ENCODE results near the gene CASP12.
A peak's percentile ranks its signal among the peaks of the same experiment; 100 is the strongest.

Gene CASP12

DNA sequence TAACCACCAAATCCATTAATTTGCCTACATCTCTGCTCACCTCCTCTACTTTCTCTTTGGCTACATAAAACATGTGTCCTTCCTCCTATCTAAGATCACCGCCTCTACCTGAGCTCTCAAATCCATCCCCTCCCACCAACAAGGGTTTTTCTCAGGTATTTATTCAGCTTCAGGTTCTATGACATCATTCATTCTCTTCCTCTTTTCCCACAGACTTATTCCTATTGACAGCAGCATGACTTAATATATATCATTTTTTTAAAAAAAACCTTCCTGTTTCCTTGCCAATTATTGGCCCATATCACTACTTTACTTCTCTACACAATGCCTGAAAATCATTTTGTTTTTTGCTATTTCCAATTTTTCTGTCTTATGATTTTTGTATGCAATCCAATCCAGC, 4.4 kb downstream of the CASP12 start:
- no peak overlapping the region for H3K4me3 ChIP-seq
- no peak overlapping the region for H3K27ac ChIP-seq

DNA sequence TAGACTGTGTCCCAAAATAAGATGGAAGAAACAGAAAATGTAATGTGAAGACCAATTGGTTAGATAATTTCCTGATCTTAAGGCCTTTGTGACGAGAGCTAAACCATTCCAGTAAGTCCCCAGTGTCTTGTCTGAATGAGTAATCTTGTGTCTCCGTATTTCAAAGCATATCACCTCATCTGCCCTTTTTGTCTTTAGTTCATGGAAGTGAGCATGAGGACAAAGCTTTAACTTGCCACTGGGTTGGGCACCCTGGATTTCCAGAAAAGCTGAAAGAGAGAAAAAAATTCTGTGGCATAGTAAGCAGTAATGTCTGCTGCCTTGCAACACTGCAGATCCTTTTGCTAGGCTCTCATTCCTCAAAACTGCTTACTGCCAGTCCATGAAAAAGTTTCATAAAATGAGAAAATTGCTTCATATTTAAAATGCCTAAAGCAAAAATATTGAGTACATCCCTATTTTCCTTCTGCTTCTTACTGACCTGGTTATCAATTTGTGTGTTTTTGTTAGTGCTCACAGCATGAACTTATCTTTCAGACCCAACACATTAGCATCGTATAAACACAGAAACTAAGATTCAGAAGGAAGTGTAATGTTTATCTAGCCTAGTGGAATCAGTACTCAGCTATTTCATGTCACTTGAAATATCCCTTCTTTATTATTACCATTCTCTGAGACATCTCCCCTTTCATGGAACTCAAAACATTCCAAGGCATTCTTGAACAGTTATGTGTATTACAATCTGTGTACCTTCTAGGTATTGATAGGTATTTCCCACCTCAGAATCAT, 5.3 kb downstream of the CASP12 start:
- Histone ChIP-seq H3K4me3 (no peak overlapping the region), H3K27ac (no peak overlapping the region)

DNA sequence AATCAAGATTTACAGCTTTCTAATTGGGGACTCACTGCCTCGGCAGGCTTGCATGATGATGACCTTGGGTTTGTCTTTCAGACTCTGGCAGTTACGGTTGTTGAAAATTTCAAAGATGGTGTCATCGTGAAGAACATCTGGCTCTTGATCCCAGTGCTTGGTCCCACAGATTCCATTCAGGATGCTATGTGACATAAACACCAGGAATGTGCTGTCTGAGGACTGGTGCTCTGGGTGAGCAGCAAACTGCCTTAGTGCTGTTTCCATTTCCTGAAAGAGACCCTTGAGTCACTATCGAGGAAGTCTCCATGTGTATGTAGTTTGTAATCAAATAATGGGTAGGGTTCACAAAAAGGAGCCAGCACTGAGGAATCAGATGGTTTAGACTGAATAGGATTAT, 7.1 kb downstream of the CASP12 start:
- H3K27ac ChIP-seq: no peak overlapping the region
- H3K4me3 ChIP-seq: no peak overlapping the region

DNA sequence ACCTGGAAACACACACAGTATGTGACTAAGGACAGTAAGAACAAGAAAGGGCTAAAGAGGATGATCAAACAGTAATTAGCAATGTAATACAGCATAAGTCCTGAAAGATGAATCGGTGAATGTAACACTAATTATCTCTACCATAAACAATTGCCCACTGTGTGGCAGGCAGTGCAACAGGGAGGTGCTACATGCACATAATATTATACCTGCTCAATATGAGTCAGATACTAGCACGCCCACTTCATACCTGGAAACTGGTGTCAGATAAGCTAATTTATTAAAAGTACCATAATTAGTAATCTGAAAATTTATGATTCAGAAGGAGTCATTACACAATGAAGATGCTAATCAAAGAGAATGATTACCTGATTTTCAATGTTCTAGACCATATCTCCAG, 14.9 kb downstream of the CASP12 start:
- Histone ChIP-seq H3K4me3 (no peak overlapping the region), H3K27ac (no peak overlapping the region)

DNA sequence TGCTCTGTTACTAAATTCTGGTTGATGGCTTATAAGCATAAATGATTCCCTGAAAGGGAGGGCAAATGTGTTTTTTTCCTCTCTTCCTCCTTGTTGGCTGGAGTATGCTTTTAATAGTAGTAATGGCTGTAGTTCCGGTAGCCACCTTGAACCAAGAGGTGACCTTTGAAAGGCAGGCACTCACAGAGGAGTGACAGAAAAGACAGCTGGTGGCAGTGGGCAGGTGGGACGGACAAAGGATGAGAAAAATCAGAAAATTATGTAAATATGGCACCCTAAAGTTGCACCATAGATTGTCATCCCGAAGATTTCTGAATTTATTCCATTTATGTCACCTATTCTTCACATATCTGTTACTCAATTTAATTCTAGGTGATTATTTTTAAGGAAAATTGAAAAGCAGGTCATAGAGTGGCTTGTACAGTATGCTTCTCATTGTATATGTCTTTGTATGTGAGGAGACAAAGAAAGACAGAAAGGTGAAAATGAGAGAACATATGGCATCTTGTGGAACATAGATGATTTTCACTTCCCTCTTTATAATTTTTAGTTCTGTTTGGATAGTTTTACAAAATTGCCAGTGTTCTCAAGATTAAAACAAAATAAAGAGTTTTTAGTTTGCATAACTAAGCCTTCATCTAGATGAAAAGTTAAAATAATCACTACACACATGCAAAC, 17.0 kb downstream of the CASP12 start:
- no peak overlapping the region for H3K4me3 ChIP-seq
- no peak overlapping the region for H3K27ac ChIP-seq

DNA sequence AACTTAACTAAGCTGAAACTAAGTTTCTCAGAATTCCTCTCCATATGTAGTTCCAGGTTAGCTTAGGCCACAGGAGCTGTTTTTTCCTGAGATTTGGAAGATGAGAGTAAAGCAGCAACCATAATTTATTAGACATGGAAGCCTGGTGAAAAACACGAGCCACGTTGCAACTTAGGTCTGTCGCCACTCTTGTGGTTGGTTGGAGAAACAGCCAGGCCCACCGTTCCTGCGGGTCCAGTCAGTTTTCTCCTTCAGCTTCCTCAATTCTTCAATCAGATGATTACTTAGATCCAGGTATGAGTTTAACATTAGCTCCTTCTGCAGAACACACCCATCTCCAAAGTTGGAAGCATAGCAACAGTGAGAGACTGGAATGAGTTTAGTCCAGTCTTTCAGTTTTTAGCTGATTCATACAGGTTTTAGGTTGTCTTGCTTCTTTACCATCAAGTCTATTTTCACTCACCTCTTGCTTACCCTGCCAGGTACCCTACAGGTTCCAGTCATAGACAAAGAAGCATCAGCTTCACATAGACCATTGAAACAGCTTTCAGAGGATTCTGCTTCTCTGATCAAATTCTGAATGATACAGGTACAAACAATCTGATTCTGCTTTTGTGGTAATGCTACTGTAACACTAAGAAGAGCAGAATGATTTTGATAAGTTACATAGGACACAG, 18.6 kb downstream of the CASP12 start:
- Histone ChIP-seq H3K4me3 (no peak overlapping the region), H3K27ac (no peak overlapping the region)

GRCh38 chr11:104876861-104877431, 21.3 kb downstream of the CASP12 start:
- Histone ChIP-seq H3K4me3 (no peak overlapping the region), H3K27ac (peak overlapping the region in 4 of 21 experiments; percentile 6 to 79 (median 58))

DNA sequence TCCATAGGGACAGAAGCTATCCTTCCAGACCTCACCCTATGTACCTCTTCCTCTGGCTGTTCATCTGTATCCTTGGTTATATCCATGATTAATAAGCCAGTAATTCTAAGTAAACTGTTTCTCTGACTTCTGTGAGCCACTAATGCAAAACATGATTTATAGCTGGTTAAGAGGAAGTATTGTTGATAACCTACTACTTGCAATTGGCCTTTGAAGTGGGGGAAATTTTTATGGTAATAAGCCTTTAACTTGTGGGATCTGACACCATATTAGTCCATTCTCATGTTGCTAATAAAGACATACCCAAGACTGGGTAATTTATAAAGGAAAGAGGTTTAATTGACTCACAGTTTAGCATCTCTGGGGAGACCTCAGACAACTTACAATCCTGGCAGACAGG, 21.9 kb downstream of the CASP12 start:
- H3K4me3 ChIP-seq: no peak overlapping the region
- peak overlapping the region in 5 of 21 experiments; percentile 6 to 79 (median 42) for H3K27ac ChIP-seq

GRCh38 chr11:104873252-104873651, 25.0 kb downstream of the CASP12 start:
- Histone ChIP-seq H3K27ac (no peak overlapping the region), H3K4me3 (no peak overlapping the region)

DNA sequence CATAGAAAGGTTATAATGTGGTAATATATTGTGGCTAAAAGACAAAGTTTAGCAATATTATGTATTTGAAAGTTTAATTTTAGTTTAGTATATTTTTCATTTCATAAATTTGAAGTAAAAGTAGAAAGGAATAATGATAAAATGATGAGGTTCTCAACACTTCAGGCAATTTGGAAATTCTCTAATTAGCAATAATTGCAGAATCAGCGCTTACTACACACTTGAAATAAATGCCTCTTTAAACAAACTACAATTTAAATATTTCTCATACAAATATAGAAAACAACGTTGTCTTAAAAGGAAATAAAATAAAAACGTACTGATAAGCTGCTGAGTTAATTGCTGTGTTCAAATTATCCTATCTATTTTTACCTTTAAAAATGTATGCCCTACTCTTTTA, 25.9 kb downstream of the CASP12 start:
- H3K4me3 ChIP-seq: no peak overlapping the region
- no peak overlapping the region for H3K27ac ChIP-seq

DNA sequence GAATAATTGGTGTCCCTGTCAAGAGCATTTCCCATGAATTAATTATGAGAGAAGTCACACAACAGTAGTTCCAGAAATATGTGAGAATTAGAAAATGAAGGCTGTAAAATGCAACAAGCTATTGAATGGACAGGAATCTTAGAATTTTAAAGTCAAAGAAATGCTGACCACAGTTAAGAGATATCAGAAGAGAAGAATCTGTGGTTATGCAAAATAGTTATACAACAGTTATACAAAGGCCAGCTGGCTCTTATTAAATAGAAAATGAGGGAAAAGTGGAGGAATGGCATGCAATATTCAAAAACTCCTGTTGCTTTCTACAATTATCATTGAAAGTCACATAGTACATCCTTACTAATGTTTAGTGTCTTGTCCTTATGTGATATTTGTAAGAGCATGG, 27.4 kb downstream of the CASP12 start:
- H3K27ac ChIP-seq: no peak overlapping the region

GRCh38 chr11:104866815-104867214, 31.4 kb downstream of the CASP12 start:
- H3K27ac ChIP-seq: no peak overlapping the region

More for the DNA sequence above, 27.4 kb downstream of the CASP12 start:
- H3K4me3 ChIP-seq: no peak overlapping the region

DNA sequence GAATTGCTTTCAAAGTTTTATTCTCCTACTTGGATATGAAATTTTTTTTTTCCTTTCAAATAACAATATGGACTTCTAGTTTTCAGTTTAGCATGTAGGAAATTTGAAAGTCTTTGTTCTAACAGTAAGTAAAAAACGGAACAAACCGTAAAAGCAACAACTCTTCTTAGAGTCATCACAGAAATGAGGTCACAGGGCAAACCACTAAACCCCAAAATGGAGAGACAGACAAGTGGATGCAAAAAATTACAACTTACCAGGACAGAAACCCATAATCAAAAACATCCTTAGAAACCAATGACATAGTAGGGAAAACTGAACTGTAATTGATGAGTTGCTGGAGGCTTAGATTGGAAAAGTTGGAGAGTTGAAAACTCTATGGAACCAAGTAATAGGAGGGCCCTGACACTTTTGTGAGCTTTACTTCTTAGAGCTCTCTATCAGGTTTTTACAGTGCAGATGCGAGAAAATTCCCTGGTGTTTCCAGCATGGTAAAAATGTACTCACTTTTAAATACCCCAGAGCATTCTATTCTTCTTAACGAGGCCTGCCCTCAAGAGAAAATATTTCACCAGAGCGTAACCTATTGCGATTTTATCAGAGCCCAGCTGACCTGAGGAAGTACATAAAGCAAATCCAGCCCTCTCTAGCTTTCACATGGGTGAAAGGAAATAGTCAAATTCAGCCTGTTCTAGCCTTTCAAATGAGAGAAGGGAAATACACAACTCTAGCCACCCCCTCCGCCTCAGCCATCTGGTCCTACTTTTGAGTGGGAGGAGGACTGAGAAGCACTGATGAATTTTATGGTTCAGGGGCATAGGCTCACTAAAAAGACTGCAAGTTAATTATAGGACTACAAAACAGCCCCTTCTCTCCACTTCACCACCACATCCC, 39.1 kb downstream of the CASP12 start:
- H3K27ac ChIP-seq: peak overlapping the region in 1 of 21 experiments; percentile 8
- H3K4me3 ChIP-seq: no peak overlapping the region

More at GRCh38 chr11:104866815-104867214, 31.4 kb downstream of the CASP12 start:
- no peak overlapping the region for H3K4me3 ChIP-seq

DNA sequence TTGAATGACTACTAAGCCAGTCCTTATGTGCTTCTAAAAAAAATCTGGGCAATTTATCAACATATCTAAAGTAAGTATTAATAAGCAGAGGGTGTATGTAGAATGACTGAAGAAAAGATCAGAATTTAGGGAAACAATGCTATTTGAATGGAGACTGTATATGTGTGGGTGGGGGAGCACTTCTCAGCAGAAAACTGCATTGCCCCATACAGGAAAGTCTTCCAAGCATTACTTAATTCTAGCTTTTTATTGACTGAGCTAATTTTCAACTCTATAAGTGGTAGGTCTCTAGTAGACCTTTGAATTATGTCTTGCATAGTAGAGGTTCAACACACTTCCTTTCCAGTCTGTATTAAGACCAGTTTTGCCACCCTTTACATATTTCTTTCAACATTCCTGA, 41.7 kb downstream of the CASP12 start:
- H3K4me3 ChIP-seq: no peak overlapping the region

GRCh38 chr11:104855965-104856364, 42.3 kb downstream of the CASP12 start:
- Histone ChIP-seq H3K27ac (no peak overlapping the region), H3K4me3 (no peak overlapping the region)

More for the DNA sequence above, 41.7 kb downstream of the CASP12 start:
- no peak overlapping the region for H3K27ac ChIP-seq

DNA sequence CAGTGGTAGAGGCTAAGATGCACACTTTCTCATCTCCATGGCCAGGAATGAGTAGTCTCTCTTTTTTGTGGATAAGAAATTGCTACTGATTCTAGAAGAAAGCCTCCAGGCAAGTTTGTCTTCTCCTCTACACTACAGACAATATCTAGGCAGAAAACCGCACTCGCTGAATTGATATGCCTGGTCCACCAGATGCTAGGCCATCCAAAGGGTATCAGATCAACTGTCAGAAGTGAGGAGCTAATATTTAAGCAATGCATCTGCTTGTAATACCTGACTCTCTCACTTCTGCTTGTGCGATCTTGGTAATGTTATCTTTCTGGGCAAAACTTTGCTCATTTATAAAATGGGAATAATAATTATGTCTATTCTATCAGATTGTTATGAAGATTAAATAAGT, 45.0 kb downstream of the CASP12 start:
- H3K27ac ChIP-seq: no peak overlapping the region
- no peak overlapping the region for H3K4me3 ChIP-seq

DNA sequence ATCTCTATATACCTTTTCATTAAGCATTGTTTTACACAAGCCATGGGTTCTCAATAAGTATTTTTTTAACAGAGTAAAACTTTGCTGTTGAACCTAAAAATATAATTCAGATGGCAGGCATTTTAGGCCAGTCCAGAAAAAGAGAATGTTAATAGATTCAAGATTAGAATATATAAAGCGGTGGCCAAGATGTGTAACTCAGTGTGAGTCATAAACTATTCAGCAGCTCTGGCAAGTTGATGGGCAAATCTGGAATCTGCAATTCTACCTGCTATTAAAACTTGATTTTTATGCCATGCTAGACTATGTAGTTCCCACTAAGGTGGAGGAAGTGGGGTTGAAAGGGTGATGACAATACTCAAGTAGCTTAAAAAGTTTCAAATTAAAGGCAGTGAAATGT, 45.4 kb downstream of the CASP12 start:
- Histone ChIP-seq H3K4me3 (no peak overlapping the region), H3K27ac (no peak overlapping the region)

DNA sequence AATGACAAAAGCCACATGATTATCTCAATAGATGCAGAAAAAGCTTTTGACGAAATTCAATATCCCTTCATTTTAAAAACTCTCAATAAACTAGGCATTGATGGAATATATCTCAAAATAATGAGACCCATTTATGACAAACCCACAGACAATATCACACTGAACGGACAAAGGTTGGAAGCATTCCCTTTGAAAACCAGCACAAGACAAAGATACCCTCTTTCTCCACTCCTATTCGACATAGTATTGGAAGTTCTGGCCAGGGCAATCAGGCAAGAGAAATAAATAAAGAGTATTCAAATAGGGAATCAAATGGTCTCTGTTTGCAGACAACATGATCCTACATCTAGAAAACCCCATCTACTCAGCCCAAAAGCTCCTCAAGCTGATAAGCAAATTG, 52.0 kb downstream of the CASP12 start:
- H3K27ac ChIP-seq: no peak overlapping the region
- no peak overlapping the region for H3K4me3 ChIP-seq

DNA sequence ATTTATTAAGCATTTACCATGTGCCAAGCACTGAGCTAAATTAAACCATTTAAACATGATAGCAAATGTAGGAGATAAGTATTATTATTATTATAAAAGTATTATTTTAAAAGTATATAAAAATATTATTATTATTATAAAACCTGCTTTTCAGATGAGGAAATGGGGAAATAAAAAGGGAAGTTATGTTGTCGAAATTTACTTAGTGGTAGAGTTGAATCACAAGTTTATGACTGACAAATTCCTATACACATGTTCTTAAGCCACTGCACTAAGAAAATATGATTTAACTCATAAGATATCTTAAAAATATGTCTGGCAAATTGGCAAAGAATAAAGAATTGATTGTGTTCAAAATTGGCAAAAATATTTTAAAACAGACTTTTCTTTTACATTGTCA, 53.8 kb downstream of the CASP12 start:
- no peak overlapping the region for H3K4me3 ChIP-seq
- H3K27ac ChIP-seq: no peak overlapping the region
